Small intestine (tissue), 7 donors: Measurements from ENCODE around the gene IL5RA. TPM values are rescaled to one million over a fixed set of nuclear protein-coding genes. Genes with fewer than 3 reads are reported as not detected.

Experiments used
- DNase-seq, 2 donors: peaks; one replicate each; pipeline versions ENCODE4 v3.0.0 to v3.0.0-alpha.2; 2013
- FAIRE-seq: peaks from 2 replicates; lab custom pipeline; 2012; peaks lifted over from hg19 to GRCh38; lab: Jason Lieb, UNC
- H3K27ac ChIP-seq, 3 donors: one replicate each; pipeline ENCODE4 v1.5.1; 2013; ENCODE audit warnings: low read length in 2 of 3, mild to moderate bottlenecking in 2 of 3, control low read depth in 1 of 3, inconsistent platforms in 1 of 3, low read depth in 1 of 3, moderate library complexity in 1 of 3
- H3K27me3 ChIP-seq, 3 donors: one replicate each; pipeline ENCODE4 v1.6.1; 2013; ENCODE audit warnings: low read length in 3 of 3, inconsistent platforms in 1 of 3; ENCODE audit not compliant: control insufficient read depth in 3 of 3, insufficient read depth in 3 of 3
- H3K36me3 ChIP-seq, 3 donors: one replicate each; pipeline ENCODE4 v1.6.1; 2013; ENCODE audit warnings: low read length in 3 of 3, inconsistent platforms in 1 of 3, low read depth in 1 of 3, mild to moderate bottlenecking in 1 of 3, moderate library complexity in 1 of 3; ENCODE audit not compliant: control insufficient read depth in 3 of 3, insufficient read depth in 2 of 3
- H3K4me1 ChIP-seq, 3 donors: one replicate each; pipeline ENCODE4 v1.6.1; 2013; ENCODE audit warnings: low read length in 2 of 3, inconsistent platforms in 1 of 3, low read depth in 1 of 3, mild to moderate bottlenecking in 1 of 3, moderate library complexity in 1 of 3; ENCODE audit not compliant: control insufficient read depth in 3 of 3, insufficient read depth in 2 of 3
- H3K4me3 ChIP-seq, 3 donors: one replicate each; pipeline ENCODE4 v1.5.1; 2013; ENCODE audit warnings: low read length in 3 of 3, control low read depth in 1 of 3, inconsistent platforms in 1 of 3, low read depth in 1 of 3, mild to moderate bottlenecking in 1 of 3, moderate library complexity in 1 of 3
- H3K9me3 ChIP-seq, 2 donors: one replicate each; pipeline ENCODE4 v1.6.1; 2013; ENCODE audit warnings: low read depth in 1 of 2, low read length in 1 of 2; ENCODE audit not compliant: control insufficient read depth in 2 of 2, insufficient read depth in 1 of 2
- whole genome bisulfite sequencing, 3 donors: extraction: QIAGEN DNeasy Blood & Tissue Kit; methylation state at CpG; one replicate each; pipeline ENCODE4 v1.1.7; 2013; 5-methylcytosine and 5-hydroxymethylcytosine counted together
- polyA plus RNA-seq, 4 donors: library from polyadenylated mRNA; stranded (reverse) in 3 of 4; unstranded in 1 of 4; fragments of 200-250 nt in 3 of 4; fragments of 120-200 nt in 1 of 4; gene quantifications; one replicate each; pipeline versions ENCODE4 v1.2.1 to v1.2.3, GENCODE V29; 2013
- donor health status: healthy with polysubstance abuse.
- donor health status: control.
- donor health status: control.
- donor health status: Bipolar disorder and iron deficiency.
- donor health status: healthy.

The IL5RA gene
- polyA plus RNA-seq, 4 donors, result 0.09 to 0.81 (median 0.15) TPM; not detected in 1

DNA sequence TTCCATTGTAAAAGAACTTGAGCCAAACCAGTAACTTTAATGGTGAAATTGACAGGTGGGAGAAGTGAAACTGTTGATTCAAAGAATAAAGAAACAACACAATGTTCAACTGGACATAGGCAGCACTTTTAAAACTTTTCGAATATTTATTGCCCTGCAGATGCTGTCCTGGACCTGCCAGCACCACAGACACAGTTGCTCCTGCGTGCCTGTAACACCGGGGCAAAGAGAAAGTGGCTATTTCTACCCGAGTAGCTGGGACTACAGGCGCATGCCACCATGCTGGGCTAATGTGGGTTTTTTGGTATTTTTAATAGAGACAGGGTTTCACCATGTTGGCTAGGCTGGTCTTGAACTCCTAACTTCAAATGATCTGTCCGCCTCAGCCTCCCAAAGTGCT, 7.4 kb downstream of the IL5RA start:
- no peaks in the 10 kb centered on the region for H3K36me3 ChIP-seq
- no peak overlapping the region for H3K27ac ChIP-seq
- no peaks in the 10 kb centered on the region for H3K9me3 ChIP-seq
- DNase-seq, result no peak
- H3K4me1 ChIP-seq, result no peaks in the 10 kb centered on the region
- WGBS, 3 donors, result 81 to 85% (median 83%) methylated on average over 6 of the region's 6 CpGs
- FAIRE-seq, result no peak
- peaks cover 0 to 3% (median 0%) of the 10 kb centered on the region in 3 donors for H3K27me3 ChIP-seq
- no peak overlapping the region for H3K4me3 ChIP-seq

DNA sequence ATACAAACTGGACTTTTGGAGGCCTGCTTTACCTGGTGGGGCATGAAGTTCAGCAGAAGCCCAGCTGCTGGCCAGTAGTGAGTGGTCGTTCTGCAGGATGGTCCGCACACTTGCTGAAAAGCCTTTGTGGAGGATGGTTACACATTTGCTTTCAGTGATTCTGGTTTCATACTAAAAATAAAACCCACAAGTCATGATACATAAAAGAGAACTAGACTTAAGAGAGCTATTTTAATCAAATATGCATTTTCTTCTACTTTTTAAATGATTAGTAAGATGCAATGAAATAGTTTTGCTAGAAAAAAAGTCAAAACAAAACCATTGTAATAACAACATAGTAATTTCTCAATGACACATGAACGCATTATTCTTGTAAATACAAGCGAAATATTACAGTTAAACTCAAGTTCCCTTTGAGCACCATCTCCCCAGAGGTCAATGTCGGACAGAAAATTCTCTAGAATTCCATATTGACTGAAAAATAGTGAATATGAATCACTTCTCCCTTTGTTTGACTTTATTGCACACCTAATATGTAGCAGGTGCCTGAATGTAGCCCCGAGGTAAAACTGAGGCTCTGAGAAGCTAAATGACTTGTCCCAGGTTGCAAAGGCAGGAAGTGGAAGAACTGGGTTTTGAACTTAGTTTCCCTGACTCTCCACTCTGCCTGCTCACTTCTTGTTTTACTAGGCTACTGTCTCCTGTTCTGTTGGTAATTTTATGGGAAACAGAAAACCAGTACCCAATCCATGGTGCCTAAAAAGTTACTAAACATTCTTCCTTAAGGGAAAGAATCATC, 8.3 kb downstream of the IL5RA start:
- no peaks in the 10 kb centered on the region for H3K4me1 ChIP-seq
- no peaks in the 10 kb centered on the region for H3K9me3 ChIP-seq
- no peak overlapping the region for H3K27ac ChIP-seq
- H3K4me3 ChIP-seq, result no peak overlapping the region
- DNase-seq (no peak), FAIRE-seq (no peak)
- no peaks in the 10 kb centered on the region for H3K36me3 ChIP-seq
- 63 to 83% (median 71%) methylated on average over 6 of the region's 6 CpGs for WGBS, 3 donors
- peaks cover 0 to 3% (median 0%) of the 10 kb centered on the region in 3 donors for H3K27me3 ChIP-seq

DNA sequence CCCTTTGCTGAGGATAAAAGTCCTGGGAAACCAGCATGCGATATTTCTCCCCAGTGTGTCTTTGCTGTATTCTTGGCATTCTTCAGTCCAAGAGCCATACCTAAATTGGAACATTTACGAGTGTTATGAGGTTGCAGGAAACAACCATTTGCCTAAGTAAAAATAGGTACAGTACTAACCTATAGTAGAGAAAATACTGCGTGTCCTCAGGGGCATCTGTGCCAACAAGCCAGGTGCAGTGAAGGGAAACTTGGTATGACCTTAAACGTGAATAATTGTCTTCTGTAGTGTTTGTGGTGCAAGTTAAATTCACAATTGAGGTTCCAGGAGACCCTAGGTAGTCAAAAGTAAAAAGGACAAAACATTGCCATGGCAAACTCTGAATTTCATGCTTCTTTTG, 12.2 kb downstream of the IL5RA start:
- Histone ChIP-seq H3K9me3 (no peaks in the 10 kb centered on the region), H3K4me3 (no peak overlapping the region), H3K27me3 (peaks cover 0 to 3% (median 0%) of the 10 kb centered on the region in 3 donors), H3K27ac (no peak overlapping the region), H3K4me1 (no peaks in the 10 kb centered on the region), H3K36me3 (no peaks in the 10 kb centered on the region)
- FAIRE-seq (no peak), DNase-seq (no peak)
- WGBS, 3 donors, result 37 to 66% (median 52%) methylated on average over 4 of the region's 4 CpGs

DNA sequence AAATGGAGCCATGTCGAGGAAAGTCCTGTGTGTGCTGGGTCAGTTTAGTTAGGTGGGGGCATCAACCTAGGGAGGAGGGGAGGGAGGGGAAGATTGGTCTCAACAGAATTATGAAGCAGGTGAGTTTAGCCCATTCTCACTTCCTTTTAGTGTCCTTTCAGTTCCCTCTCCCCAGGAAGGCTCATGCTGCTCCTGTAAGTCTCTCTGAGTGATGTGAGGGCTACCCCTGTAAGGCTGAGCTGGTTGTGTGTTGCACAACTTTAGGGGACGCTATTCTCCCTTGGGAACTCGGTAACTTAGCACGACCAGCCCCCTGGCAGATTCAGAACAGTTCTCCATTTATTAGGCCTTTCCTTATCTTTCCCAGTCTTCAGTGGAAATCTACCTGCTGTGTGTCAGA, 21.2 kb downstream of the IL5RA start:
- Histone ChIP-seq H3K27ac (no peak overlapping the region), H3K36me3 (no peaks in the 10 kb centered on the region), H3K4me1 (no peaks in the 10 kb centered on the region), H3K4me3 (no peak overlapping the region), H3K9me3 (no peaks in the 10 kb centered on the region), H3K27me3 (no peaks in the 10 kb centered on the region)
- 63 to 66% (median 65%) methylated on average over 4 of the region's 4 CpGs for WGBS, 3 donors
- DNase-seq (no peak), FAIRE-seq (no peak)

DNA sequence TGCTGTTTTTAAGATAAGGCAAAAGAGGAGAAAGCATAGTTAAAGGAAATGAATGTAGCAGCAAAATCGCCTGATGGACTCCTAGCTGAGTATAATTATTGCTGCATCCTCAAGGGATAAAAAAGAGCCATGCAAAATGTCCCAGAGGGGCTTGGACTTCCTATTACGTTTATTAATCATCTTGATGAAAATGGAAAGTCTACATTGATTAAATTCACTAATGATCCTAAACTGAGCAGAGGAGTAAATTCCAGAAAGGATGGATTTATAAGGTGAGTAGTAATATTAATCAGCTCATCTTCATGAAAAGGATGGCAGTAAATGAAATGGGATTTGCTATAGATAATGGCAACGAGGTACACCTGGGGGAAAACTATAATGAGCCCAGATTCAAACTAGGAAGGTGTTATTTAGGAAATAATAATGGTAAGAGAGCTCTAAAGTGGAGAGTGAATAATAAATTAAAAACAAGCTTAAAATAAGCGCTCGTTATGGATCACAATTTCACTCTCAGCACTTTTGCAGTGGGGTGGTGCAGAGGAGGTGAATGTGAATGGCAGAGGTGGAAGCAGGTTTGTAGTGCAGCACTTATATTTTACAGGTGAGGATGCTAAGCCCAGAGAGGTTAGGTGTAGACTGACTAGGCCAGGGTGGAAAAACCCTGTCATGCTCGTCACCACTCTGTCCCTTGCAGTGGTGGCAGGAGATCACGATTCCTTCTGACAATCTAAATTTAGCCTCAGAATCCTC, 22.3 kb downstream of the IL5RA start:
- H3K9me3 ChIP-seq, result no peaks in the 10 kb centered on the region
- H3K36me3 ChIP-seq, result no peaks in the 10 kb centered on the region
- no peaks in the 10 kb centered on the region for H3K4me1 ChIP-seq
- H3K27ac ChIP-seq, result no peak overlapping the region
- FAIRE-seq (no peak), DNase-seq (no peak)
- WGBS, 3 donors, result 64 to 74% (median 66%) methylated on average over 7 of the region's 7 CpGs
- H3K27me3 ChIP-seq, result no peaks in the 10 kb centered on the region
- no peak overlapping the region for H3K4me3 ChIP-seq

DNA sequence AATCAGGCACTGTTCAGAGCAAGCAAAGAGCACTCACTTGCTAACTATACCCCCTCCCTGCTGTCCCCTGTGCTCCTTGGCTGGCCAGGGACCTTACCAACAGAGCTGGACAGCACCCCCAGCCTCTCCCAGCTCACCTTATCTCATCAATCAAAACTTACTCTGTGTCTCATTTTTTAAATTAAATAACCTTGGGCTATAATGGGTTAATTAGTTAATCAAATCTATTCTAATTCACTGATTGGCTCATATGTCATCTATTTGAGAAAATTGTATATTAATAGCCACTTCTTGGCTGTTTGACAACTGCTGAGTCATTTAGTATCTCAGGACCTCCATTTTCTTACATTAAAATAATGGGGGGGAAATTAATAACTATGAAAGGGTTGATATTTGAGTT, 22.9 kb downstream of the IL5RA start:
- no peak overlapping the region for H3K27ac ChIP-seq
- no peaks in the 10 kb centered on the region for H3K9me3 ChIP-seq
- DNase-seq (no peak), FAIRE-seq (no peak)
- no peaks in the 10 kb centered on the region for H3K4me1 ChIP-seq
- H3K27me3 ChIP-seq, result no peaks in the 10 kb centered on the region
- H3K4me3 ChIP-seq, result no peak overlapping the region
- H3K36me3 ChIP-seq, result no peaks in the 10 kb centered on the region

DNA sequence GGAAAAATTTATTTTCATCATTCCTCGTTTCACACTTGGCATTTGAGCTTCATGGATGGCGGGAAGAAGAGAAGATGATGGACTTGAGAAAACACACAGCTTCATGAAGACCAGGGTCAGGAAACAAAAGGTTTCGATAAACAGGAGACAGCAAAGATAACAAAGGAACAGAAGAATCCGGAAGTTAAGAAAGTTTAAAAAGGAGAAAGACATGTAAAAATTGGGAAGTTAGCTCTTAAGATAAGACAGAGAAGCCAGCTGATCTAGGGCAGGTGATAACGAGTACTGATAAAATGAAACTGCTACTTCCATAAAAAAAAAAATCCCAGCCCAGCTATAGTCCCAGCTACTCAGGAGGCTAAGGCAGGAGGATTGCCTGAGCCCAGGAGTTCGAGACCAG, 23.9 kb downstream of the IL5RA start:
- H3K27me3 ChIP-seq, result no peaks in the 10 kb centered on the region
- no peaks in the 10 kb centered on the region for H3K9me3 ChIP-seq
- no peak overlapping the region for H3K27ac ChIP-seq
- no peaks in the 10 kb centered on the region for H3K36me3 ChIP-seq
- DNase-seq (no peak), FAIRE-seq (no peak)
- WGBS, 3 donors, result 67 to 70% (median 67%) methylated on average over 6 of the region's 6 CpGs
- no peaks in the 10 kb centered on the region for H3K4me1 ChIP-seq
- H3K4me3 ChIP-seq, result no peak overlapping the region

DNA sequence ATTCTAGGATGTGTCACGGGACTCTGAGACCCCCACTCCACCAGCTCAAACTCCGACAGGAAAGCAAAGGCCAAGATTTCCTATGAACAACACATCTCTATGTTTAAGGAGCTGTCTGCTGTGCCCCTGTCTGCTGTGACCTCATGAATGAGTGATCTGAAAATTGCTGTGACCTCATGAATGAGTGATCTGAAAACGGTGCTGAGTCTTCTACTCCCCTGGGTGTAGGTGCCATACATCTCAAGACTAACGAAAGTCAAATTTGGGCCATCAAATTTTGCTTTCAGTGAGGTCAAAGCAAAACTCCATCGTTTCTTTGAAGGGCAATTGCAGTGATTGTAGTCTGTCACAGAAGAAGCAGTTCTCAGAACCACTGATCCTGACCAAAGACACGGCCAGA, 24.4 kb downstream of the IL5RA start:
- no peak overlapping the region for H3K27ac ChIP-seq
- no peaks in the 10 kb centered on the region for H3K27me3 ChIP-seq
- no peaks in the 10 kb centered on the region for H3K4me1 ChIP-seq
- H3K4me3 ChIP-seq, result no peak overlapping the region
- no peaks in the 10 kb centered on the region for H3K9me3 ChIP-seq
- 60 to 78% (median 73%) methylated on average over 6 of the region's 6 CpGs for WGBS, 3 donors
- DNase-seq (no peak), FAIRE-seq (no peak)
- no peaks in the 10 kb centered on the region for H3K36me3 ChIP-seq
